Astrocyte of the spinal cord (primary cell): ENCODE results near the gene MRPL11.

Experiments used
- DNase-seq: peaks from one replicate; pipeline ENCODE4 v3.0.0; 2011; ENCODE audit warnings: low read depth, low spot score
- H3K4me3 ChIP-seq: 2 replicates; pipeline ENCODE4 v1.5.1; 2011; ENCODE audit warnings: low read depth, mild to moderate bottlenecking, low read length, moderate library complexity
- CTCF ChIP-seq: IDR thresholded peaks from 2 replicates; pipeline ENCODE4 v1.5.1; 2012; ENCODE audit warnings: low read depth, mild to moderate bottlenecking, low read length, inconsistent platforms
- in situ Hi-C: cut with HindIII; loops from 2 replicates; pipeline ENCODE4 v1.10.0; 2017; ENCODE audit warnings: low sequenced_read_pairs

Gene MRPL11

GRCh38 chr11:66414120-66414934, 24.3 kb downstream of the MRPL11 start:
- DNase-seq = no peak
- TF ChIP-seq CTCF = no peak
- no peak overlapping the region for H3K4me3 ChIP-seq
- in situ Hi-C loops = no loop called here

GRCh38 chr11:66413167-66413566, 25.5 kb downstream of the MRPL11 start:
- H3K4me3 ChIP-seq = no peak overlapping the region
- no peak for DNase-seq
- in situ Hi-C loops = no loop called here
- no peak for TF ChIP-seq CTCF

GRCh38 chr11:66412110-66412509, 26.5 kb downstream of the MRPL11 start:
- no peak for DNase-seq
- in situ Hi-C loops = no loop called here
- no peak overlapping the region for H3K4me3 ChIP-seq
- no peak for TF ChIP-seq CTCF

- no peak for TF ChIP-seq CTCF
- no peak for DNase-seq
- no peak overlapping the region for H3K4me3 ChIP-seq
- in situ Hi-C loops = no loop called here
Observed at GRCh38 chr11:66411323-66411722, 27.3 kb downstream of the MRPL11 start.

- DNase-seq = no peak
- in situ Hi-C loops = no loop called here
- TF ChIP-seq CTCF = no peak
- H3K4me3 ChIP-seq = no peak overlapping the region
Observed at GRCh38 chr11:66410191-66410590, 28.5 kb downstream of the MRPL11 start.

GRCh38 chr11:66409226-66409625, 29.4 kb downstream of the MRPL11 start:
- no peak overlapping the region for H3K4me3 ChIP-seq
- DNase-seq = no peak
- TF ChIP-seq CTCF = no peak
- in situ Hi-C loops = no loop called here
